K562 (cell line): ENCODE data around the gene FFAR1. TPM values are rescaled to one million over a fixed set of nuclear protein-coding genes. Genes with fewer than 3 reads are reported as not detected.

Experiments used
- CBX5 ChIP-seq: IDR thresholded peaks from 2 replicates; pipeline ENCODE4 v1.6.1; 2014; ENCODE audit warnings: low read depth, borderline replicate concordance
- EZH2 ChIP-seq: IDR thresholded peaks from 2 replicates; pipeline ENCODE4 v1.6.1; 2012; ENCODE audit warnings: low read depth, mild to moderate bottlenecking, inconsistent platforms, low read length, borderline replicate concordance
- FOXK1 ChIP-seq: sonication (generic); formaldehyde crosslinking; IDR thresholded peaks from 2 replicates; pipeline ENCODE4 v1.8.0; 2022; ENCODE audit warnings: missing genetic modification reagents, mild to moderate bottlenecking, borderline replicate concordance
- GABPA ChIP-seq: fragments of 200-800 bp; sonication (Bioruptor generic); conservative IDR thresholded peaks from 2 replicates; pipeline ENCODE4 v1.6.1; 2016; ENCODE audit warnings: low read depth, missing genetic modification characterization, missing compliant biosample characterization
- GATAD2B ChIP-seq: fragments of 450-650 bp; IDR thresholded peaks from 2 replicates; pipeline ENCODE4 v1.6.1; 2017; ENCODE audit warnings: mild to moderate bottlenecking, borderline replicate concordance
- HSF4 ChIP-seq: fragments of 250-450 bp; sonication (Bioruptor Pico); IDR thresholded peaks from 2 replicates; pipeline ENCODE4 v2.1.2; 2022; ENCODE audit warnings: mild to moderate bottlenecking, moderate library complexity, borderline replicate concordance
- KAT2B ChIP-seq: IDR thresholded peaks from one replicate; pipeline ENCODE4 v1.6.1; 2012; ENCODE audit warnings: low read depth, mild to moderate bottlenecking, control low read depth, inconsistent platforms, low read length, moderate library complexity
- L3MBTL2 ChIP-seq: fragments of 450-650 bp; IDR thresholded peaks from 2 replicates; pipeline ENCODE4 v1.6.1; 2016; ENCODE audit warnings: mild to moderate bottlenecking, moderate library complexity
- MYNN ChIP-seq, 2 experiments: sonication (generic); formaldehyde crosslinking in 1 of 2; IDR thresholded peaks; 2 replicates each; pipeline versions ENCODE4 v1.5.0 to v1.6.1; 2016 to 2020; ENCODE audit warnings: antibody characterized with exemption in 1 of 2, missing genetic modification reagents in 1 of 2
- NCOR1 ChIP-seq: fragments of 450-650 bp; IDR thresholded peaks from 2 replicates; pipeline ENCODE4 v1.6.1; 2016; ENCODE audit warnings: mild to moderate bottlenecking, moderate library complexity
- NFYB ChIP-seq: IDR thresholded peaks from 2 replicates; pipeline ENCODE4 v1.6.1; 2011; ENCODE audit warnings: mild to moderate bottlenecking, moderate library complexity; ENCODE audit not compliant: insufficient read length; ENCODE audit errors: extremely low read depth
- NR2C1 ChIP-seq, 2 experiments: fragments of 450-650 bp; IDR thresholded peaks; 2 replicates each; pipeline ENCODE4 v1.6.1; 2017; ENCODE audit warnings: mild to moderate bottlenecking in 2 of 2, antibody characterized with exemption in 1 of 2, inconsistent platforms in 1 of 2, missing compliant biosample characterization in 1 of 2, missing genetic modification characterization in 1 of 2
- SIRT6 ChIP-seq: IDR thresholded peaks from one replicate; pipeline ENCODE4 v1.6.1; 2012; ENCODE audit warnings: low read depth, mild to moderate bottlenecking, control low read depth, inconsistent platforms, low read length, moderate library complexity
- SP1 ChIP-seq: sonication (generic); formaldehyde crosslinking; IDR thresholded peaks from 2 replicates; pipeline ENCODE4 v1.8.1; 2022; ENCODE audit warnings: mild to moderate bottlenecking, missing genetic modification reagents
- ZFX ChIP-seq: sonication (generic); formaldehyde crosslinking; IDR thresholded peaks from 2 replicates; pipeline ENCODE4 v1.8.0; 2022; ENCODE audit warnings: mild to moderate bottlenecking, missing genetic modification reagents, moderate library complexity
- ZNF384 ChIP-seq: IDR thresholded peaks from 2 replicates; pipeline ENCODE4 v1.6.1; 2012; ENCODE audit warnings: low read depth, low read length, improper control_type of control experiment
- polyA plus RNA-seq, 8 experiments: library from polyadenylated mRNA; depleted of rRNA in 4 of 8; stranded (reverse) in 5 of 8; unstranded in 3 of 8; fragments of >200 nt; fragmentation: Nextera tagmentation in 2 of 8; fragmentation: Illumina TruSeq in 1 of 8; extraction: Ambion mirVana in 2 of 8; extraction: Trizol in 1 of 8; gene quantifications; 2 replicates each; pipeline versions ENCODE4 v1.2.1 to v1.2.3, GENCODE V29; 2011 to 2014; ENCODE audit warnings: inconsistent platforms in 1 of 8, missing spikeins in 1 of 8
- total RNA-seq, 7 experiments: library from RNA; depleted of rRNA in 6 of 7; stranded (reverse); fragments of >200 nt in 6 of 7; fragmentation: Illumina TruSeq in 2 of 7; extraction: Trizol in 2 of 7; gene quantifications; 2 replicates each; pipeline versions ENCODE4 v1.2.1 to v1.2.3, GENCODE V29; 2011 to 2021; ENCODE audit warnings: low replicate concordance in 1 of 7
- TF ChIP-seq, protein P1 (sequence below), 2 experiments: fragments of 450-650 bp; IDR thresholded peaks; 2 replicates each; pipeline ENCODE4 v1.6.1; 2016
- TF ChIP-seq, protein P2 (sequence below), 2 experiments: fragments of 450-650 bp; conservative IDR thresholded peaks; 2 replicates each; pipeline ENCODE4 v1.6.1; 2017; ENCODE audit warnings: mild to moderate bottlenecking in 2 of 2, moderate library complexity in 2 of 2
- TF ChIP-seq, protein P3 (sequence below): fragments of 250-450 bp; sonication (Bioruptor Pico); IDR thresholded peaks from 2 replicates; pipeline ENCODE4 v1.5.0; 2021
- TF ChIP-seq, protein P4 (sequence below): fragments of 250-450 bp; sonication (Bioruptor Pico); IDR thresholded peaks from 2 replicates; pipeline ENCODE4 v1.5.0; 2020; ENCODE audit warnings: mild to moderate bottlenecking, borderline replicate concordance
- TF ChIP-seq, protein P5 (sequence below): fragments of 250-450 bp; sonication (Bioruptor Pico); IDR thresholded peaks from 2 replicates; pipeline ENCODE4 v1.8.0; 2021; ENCODE audit warnings: moderate library complexity, mild to moderate bottlenecking, inconsistent platforms

FFAR1 gene
- total and polyA plus RNA-seq, 9 of the 15 experiments (the other 6 are each of a cell fraction or from before 2014, with no cell fraction given): not detected

DNA sequence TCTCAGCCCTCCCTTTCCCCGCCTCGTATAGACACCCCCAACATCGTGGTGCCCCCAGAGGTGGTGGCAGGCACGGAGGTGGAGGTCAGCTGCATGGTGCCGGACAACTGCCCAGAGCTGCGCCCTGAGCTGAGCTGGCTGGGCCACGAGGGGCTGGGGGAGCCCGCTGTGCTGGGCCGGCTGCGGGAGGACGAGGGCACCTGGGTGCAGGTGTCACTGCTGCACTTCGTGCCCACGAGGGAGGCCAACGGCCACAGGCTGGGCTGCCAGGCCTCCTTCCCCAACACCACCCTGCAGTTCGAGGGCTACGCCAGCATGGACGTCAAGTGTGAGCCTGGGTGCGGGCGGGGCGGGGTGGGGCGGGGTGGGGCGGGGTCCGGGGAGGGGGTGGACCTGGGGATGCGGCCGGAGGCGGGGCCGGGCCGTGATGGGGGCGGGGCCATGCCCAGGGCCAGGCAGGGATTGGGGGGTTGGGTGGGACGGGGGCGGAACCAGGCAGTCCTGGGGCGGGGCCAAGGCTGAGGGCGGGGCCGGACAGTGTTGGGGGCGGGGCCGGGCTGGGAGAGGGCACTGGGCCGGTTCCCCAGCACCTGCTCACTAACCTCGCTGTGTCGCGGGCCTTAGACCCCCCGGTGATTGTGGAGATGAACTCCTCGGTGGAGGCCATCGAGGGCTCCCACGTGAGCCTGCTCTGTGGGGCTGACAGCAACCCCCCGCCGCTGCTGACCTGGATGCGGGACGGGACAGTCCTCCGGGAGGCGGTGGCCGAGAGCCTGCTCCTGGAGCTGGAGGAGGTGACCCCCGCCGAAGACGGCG lies 48.0 kb upstream of the FFAR1 start (continued):
- TF ChIP-seq SIRT6 (no peak), HSF4 (CRISPR knock-in tag) (no peak), ZNF384 (no peak), MYNN (IDR thresholded peaks at IDR 0.05) (no peak), MYNN (CRISPR knock-in tag; IDR thresholded peaks at IDR 0.05) (no peak), EZH2 (no peak), GABPA (tag) (no peak), SP1 (peak; percentile 59; the same call in 1 of the 2 replicates), GATAD2B (no peak), FOXK1 (no peak), CBX5 (no peak), ZFX (peak; percentile 27; the same call in 1 of the 2 replicates), KAT2B (no peak), NR2C1 (IDR thresholded peaks at IDR 0.05) (no peak), NR2C1 (tag; IDR thresholded peaks at IDR 0.05) (no peak), L3MBTL2 (peak; percentile 48; the same call in 1 of the 2 replicates), NCOR1 (no peak), NFYB (no peak)
- TF ChIP-seq, protein P1, sequence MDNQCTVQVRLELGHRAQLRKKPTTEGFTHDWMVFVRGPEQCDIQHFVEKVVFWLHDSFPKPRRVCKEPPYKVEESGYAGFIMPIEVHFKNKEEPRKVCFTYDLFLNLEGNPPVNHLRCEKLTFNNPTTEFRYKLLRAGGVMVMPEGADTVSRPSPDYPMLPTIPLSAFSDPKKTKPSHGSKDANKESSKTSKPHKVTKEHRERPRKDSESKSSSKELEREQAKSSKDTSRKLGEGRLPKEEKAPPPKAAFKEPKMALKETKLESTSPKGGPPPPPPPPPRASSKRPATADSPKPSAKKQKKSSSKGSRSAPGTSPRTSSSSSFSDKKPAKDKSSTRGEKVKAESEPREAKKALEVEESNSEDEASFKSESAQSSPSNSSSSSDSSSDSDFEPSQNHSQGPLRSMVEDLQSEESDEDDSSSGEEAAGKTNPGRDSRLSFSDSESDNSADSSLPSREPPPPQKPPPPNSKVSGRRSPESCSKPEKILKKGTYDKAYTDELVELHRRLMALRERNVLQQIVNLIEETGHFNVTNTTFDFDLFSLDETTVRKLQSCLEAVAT (IDR thresholded peaks at IDR 0.05): no peak
- TF ChIP-seq, protein P2, sequence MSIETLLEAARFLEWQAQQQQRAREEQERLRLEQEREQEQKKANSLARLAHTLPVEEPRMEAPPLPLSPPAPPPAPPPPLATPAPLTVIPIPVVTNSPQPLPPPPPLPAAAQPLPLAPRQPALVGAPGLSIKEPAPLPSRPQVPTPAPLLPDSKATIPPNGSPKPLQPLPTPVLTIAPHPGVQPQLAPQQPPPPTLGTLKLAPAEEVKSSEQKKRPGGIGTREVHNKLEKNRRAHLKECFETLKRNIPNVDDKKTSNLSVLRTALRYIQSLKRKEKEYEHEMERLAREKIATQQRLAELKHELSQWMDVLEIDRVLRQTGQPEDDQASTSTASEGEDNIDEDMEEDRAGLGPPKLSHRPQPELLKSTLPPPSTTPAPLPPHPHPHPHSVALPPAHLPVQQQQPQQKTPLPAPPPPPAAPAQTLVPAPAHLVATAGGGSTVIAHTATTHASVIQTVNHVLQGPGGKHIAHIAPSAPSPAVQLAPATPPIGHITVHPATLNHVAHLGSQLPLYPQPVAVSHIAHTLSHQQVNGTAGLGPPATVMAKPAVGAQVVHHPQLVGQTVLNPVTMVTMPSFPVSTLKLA (conservative IDR thresholded peaks at IDR 0.05): 0 out of 4 replicates have a peak, but pooled peaks of 1 of the 2 experiments have one; percentile 31
- TF ChIP-seq, protein P3, sequence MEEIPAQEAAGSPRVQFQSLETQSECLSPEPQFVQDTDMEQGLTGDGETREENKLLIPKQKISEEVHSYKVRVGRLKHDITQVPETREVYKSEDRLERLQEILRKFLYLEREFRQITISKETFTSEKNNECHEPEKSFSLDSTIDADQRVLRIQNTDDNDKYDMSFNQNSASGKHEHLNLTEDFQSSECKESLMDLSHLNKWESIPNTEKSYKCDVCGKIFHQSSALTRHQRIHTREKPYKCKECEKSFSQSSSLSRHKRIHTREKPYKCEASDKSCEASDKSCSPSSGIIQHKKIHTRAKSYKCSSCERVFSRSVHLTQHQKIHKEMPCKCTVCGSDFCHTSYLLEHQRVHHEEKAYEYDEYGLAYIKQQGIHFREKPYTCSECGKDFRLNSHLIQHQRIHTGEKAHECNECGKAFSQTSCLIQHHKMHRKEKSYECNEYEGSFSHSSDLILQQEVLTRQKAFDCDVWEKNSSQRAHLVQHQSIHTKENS (CRISPR knock-in tag): no peak
- TF ChIP-seq, protein P4, sequence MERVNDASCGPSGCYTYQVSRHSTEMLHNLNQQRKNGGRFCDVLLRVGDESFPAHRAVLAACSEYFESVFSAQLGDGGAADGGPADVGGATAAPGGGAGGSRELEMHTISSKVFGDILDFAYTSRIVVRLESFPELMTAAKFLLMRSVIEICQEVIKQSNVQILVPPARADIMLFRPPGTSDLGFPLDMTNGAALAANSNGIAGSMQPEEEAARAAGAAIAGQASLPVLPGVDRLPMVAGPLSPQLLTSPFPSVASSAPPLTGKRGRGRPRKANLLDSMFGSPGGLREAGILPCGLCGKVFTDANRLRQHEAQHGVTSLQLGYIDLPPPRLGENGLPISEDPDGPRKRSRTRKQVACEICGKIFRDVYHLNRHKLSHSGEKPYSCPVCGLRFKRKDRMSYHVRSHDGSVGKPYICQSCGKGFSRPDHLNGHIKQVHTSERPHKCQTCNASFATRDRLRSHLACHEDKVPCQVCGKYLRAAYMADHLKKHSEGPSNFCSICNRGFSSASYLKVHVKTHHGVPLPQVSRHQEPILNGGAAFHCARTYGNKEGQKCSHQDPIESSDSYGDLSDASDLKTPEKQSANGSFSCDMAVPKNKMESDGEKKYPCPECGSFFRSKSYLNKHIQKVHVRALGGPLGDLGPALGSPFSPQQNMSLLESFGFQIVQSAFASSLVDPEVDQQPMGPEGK (CRISPR knock-in tag): no peak
- TF ChIP-seq, protein P5, sequence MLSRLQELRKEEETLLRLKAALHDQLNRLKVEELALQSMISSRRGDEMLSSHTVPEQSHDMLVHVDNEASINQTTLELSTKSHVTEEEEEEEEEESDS: no peak
